H9 (cell line): Measurements from ENCODE around the gene NRXN3. TPM values are rescaled to one million over a fixed set of nuclear protein-coding genes. Genes with fewer than 3 reads are reported as not detected.

Experiments
- DNase-seq: peaks from one replicate; pipeline ENCODE4 v3.0.0-alpha.2; 2017
- H2AFZ ChIP-seq: one replicate; pipeline ENCODE4 v1.6.1; 2013; ENCODE audit warnings: mild to moderate bottlenecking, low read length, control low read depth, moderate library complexity
- H2AK5ac ChIP-seq: 2 replicates; pipeline ENCODE4 v1.6.1; 2013; ENCODE audit warnings: low read length, control low read depth, mixed read lengths; ENCODE audit not compliant: insufficient read length
- H2BK120ac ChIP-seq: one replicate; pipeline ENCODE4 v1.6.1; 2013; ENCODE audit warnings: low read depth, mild to moderate bottlenecking, low read length, control low read depth, inconsistent platforms; ENCODE audit not compliant: poor library complexity, severe bottlenecking
- H2BK12ac ChIP-seq: 2 replicates; pipeline ENCODE4 v1.6.1; 2013; ENCODE audit warnings: low read length, control low read depth, mixed read lengths, low read depth; ENCODE audit not compliant: insufficient read length
- H2BK15ac ChIP-seq: 2 replicates; pipeline ENCODE4 v1.6.1; 2013; ENCODE audit warnings: low read depth, low read length, control low read depth
- H2BK20ac ChIP-seq: one replicate; pipeline ENCODE4 v1.6.1; 2013; ENCODE audit warnings: low read depth, mild to moderate bottlenecking, low read length, control low read depth, inconsistent platforms; ENCODE audit not compliant: poor library complexity, severe bottlenecking
- H2BK5ac ChIP-seq: 2 replicates; pipeline ENCODE4 v1.6.1; 2013; ENCODE audit warnings: low read length, control low read depth, mixed read lengths; ENCODE audit not compliant: insufficient read length
- H3K14ac ChIP-seq: 2 replicates; pipeline ENCODE4 v1.6.1; 2013; ENCODE audit warnings: low read length, control low read depth; ENCODE audit not compliant: insufficient read depth
- H3K18ac ChIP-seq: 2 replicates; pipeline ENCODE4 v1.6.1; 2013; ENCODE audit warnings: low read depth, mild to moderate bottlenecking, mixed read lengths, low read length, control low read depth; ENCODE audit not compliant: insufficient read length
- H3K23ac ChIP-seq: 2 replicates; pipeline ENCODE4 v1.6.1; 2013; ENCODE audit warnings: low read length, control low read depth, mixed read lengths, low read depth; ENCODE audit not compliant: insufficient read length
- H3K23me2 ChIP-seq: 2 replicates; pipeline ENCODE4 v1.6.1; 2013; ENCODE audit warnings: low read depth, mild to moderate bottlenecking, mixed read lengths, low read length, control low read depth; ENCODE audit not compliant: insufficient read length, poor library complexity, severe bottlenecking
- H3K27ac ChIP-seq: 2 replicates; pipeline ENCODE4 v1.5.1; 2013; ENCODE audit warnings: low read length, control low read depth, mixed read lengths, low read depth; ENCODE audit not compliant: insufficient read length
- H3K27me3 ChIP-seq: 2 replicates; pipeline ENCODE4 v1.6.1; 2013; ENCODE audit warnings: low read length, control low read depth, inconsistent platforms; ENCODE audit not compliant: insufficient read depth
- H3K4ac ChIP-seq: 2 replicates; pipeline ENCODE4 v1.6.1; 2013; ENCODE audit warnings: low read depth, mild to moderate bottlenecking, control low read depth, inconsistent platforms, low read length, moderate library complexity
- H3K4me1 ChIP-seq: 2 replicates; pipeline ENCODE4 v1.6.1; 2013; ENCODE audit warnings: low read length, control low read depth, inconsistent platforms; ENCODE audit not compliant: insufficient read depth
- H3K4me2 ChIP-seq: 2 replicates; pipeline ENCODE4 v1.6.1; 2013; ENCODE audit warnings: low read length, control low read depth, mixed read lengths; ENCODE audit not compliant: insufficient read length, insufficient read depth
- H3K56ac ChIP-seq: 2 replicates; pipeline ENCODE4 v1.6.1; 2013; ENCODE audit warnings: low read depth, mild to moderate bottlenecking, mixed read lengths, low read length, control low read depth; ENCODE audit not compliant: insufficient read length
- H3K79me1 ChIP-seq: 2 replicates; pipeline ENCODE4 v1.6.1; 2013; ENCODE audit warnings: low read depth, mild to moderate bottlenecking, moderate library complexity, low read length, control low read depth, inconsistent platforms; ENCODE audit not compliant: insufficient read depth, poor library complexity, severe bottlenecking
- H3K79me2 ChIP-seq: 2 replicates; pipeline ENCODE4 v1.6.1; 2013; ENCODE audit warnings: low read length, control low read depth, inconsistent platforms; ENCODE audit not compliant: insufficient read depth
- H3K9ac ChIP-seq: 2 replicates; pipeline ENCODE4 v1.6.1; 2013; ENCODE audit warnings: low read length, control low read depth, mixed read lengths; ENCODE audit not compliant: insufficient read length; ENCODE audit errors: extremely low read depth
- H3K9me3 ChIP-seq: one replicate; pipeline ENCODE4 v1.6.1; 2013; ENCODE audit warnings: low read depth, low read length, inconsistent platforms; ENCODE audit not compliant: control insufficient read depth
- H3T11ph ChIP-seq: one replicate; pipeline ENCODE4 v1.6.1; 2013; ENCODE audit warnings: mild to moderate bottlenecking, low read length, control low read depth, inconsistent platforms
- H4K20me1 ChIP-seq: one replicate; pipeline ENCODE4 v1.6.1; 2013; ENCODE audit not compliant: control insufficient read depth, insufficient read length, insufficient read depth
- H4K5ac ChIP-seq: 2 replicates; pipeline ENCODE4 v1.6.1; 2013; ENCODE audit warnings: low read depth, mild to moderate bottlenecking, mixed read lengths, low read length, control low read depth; ENCODE audit not compliant: insufficient read length
- H4K8ac ChIP-seq: replicated peaks from 2 replicates; pipeline ENCODE4 v1.6.1; 2013; ENCODE audit warnings: low read length, control low read depth, mixed read lengths, low read depth; ENCODE audit not compliant: insufficient read length
- H4K91ac ChIP-seq: 2 replicates; pipeline ENCODE4 v1.6.1; 2013; ENCODE audit warnings: low read depth, mild to moderate bottlenecking, moderate library complexity, mixed read lengths, low read length, control low read depth; ENCODE audit not compliant: insufficient read length
- H3K27ac Mint-ChIP-seq, 3 experiments: 2 replicates in 2 of 3; 3 replicates in 1 of 3; pipeline ENCODE4 v1.8.0; 2020 to 2021; ENCODE audit warnings: mixed read lengths in 3 of 3, mild to moderate bottlenecking in 1 of 3, moderate library complexity in 1 of 3
- H3K27me3 Mint-ChIP-seq: 2 replicates; pipeline ENCODE4 v1.8.0; 2021; ENCODE audit warnings: low read depth, mild to moderate bottlenecking, moderate library complexity, mixed read lengths
- H3K36me3 Mint-ChIP-seq, 3 experiments: 2 replicates in 2 of 3; 3 replicates in 1 of 3; pipeline ENCODE4 v1.8.0; 2020 to 2021; ENCODE audit warnings: low read depth in 3 of 3, mixed read lengths in 3 of 3; ENCODE audit not compliant: insufficient read depth in 1 of 3
- H3K4me1 Mint-ChIP-seq, 2 experiments: 2 replicates each; pipeline ENCODE4 v1.8.0; 2020; ENCODE audit warnings: mixed read lengths in 2 of 2
- H3K4me3 Mint-ChIP-seq, 2 experiments: 2 replicates in 1 of 2; 3 replicates in 1 of 2; pipeline ENCODE4 v1.8.0; 2020 to 2021; ENCODE audit warnings: mild to moderate bottlenecking in 2 of 2, mixed read lengths in 2 of 2, moderate library complexity in 1 of 2
- H3K9me3 Mint-ChIP-seq, 2 experiments: 2 replicates in 1 of 2; 3 replicates in 1 of 2; pipeline ENCODE4 v1.8.0; 2020; ENCODE audit warnings: mild to moderate bottlenecking in 2 of 2, mixed read lengths in 2 of 2, moderate library complexity in 1 of 2
- CTCF ChIP-seq: fragments of 200-600 bp; sonication (generic); conservative IDR thresholded peaks from 3 replicates; pipeline ENCODE4 v1.8.0; 2021; ENCODE audit warnings: antibody characterized with exemption, mild to moderate bottlenecking
- WGBS: extraction: QIAGEN DNeasy Blood & Tissue Kit; methylation state at CpG from one replicate; pipeline ENCODE4 v1.1.7; 2013; ENCODE audit warnings: missing lambda C conversion rate, low lambda C conversion rate, mixed read lengths; ENCODE audit not compliant: insufficient read length; ENCODE audit errors: extremely low coverage; 5-methylcytosine and 5-hydroxymethylcytosine counted together
- total RNA-seq: library from RNA; stranded (reverse); gene quantifications from 2 replicates; pipeline ENCODE4 v1.2.1, GENCODE V29; 2021

The NRXN3 gene
- total RNA-seq, 1 experiment from 2014 or later = 1.8 TPM

- H3K23me2 ChIP-seq = no peaks in the 10 kb centered on the region
- Mint-ChIP-seq H3K4me1 (peaks cover 3 to 8% of the 10 kb centered on the region in 2 experiments; a peak in 3 of 4 replicates), H3K4me3 (no peak overlapping the region), H3K9me3 (no peaks in the 10 kb centered on the region), H3K27ac (no peak overlapping the region), H3K27me3 (peaks cover 16% of the 10 kb centered on the region), H3K36me3 (no peaks in the 10 kb centered on the region)
- no peak overlapping the region for H3K27ac ChIP-seq
- H2AK5ac ChIP-seq = no peak overlapping the region
- TF ChIP-seq CTCF = no peak
- H4K91ac ChIP-seq = no peak overlapping the region
- H2AFZ ChIP-seq = no peak overlapping the region
- no peak overlapping the region for H2BK120ac ChIP-seq
- no peak overlapping the region for H3K4ac ChIP-seq
- H3K18ac ChIP-seq = no peak overlapping the region
- no CpG with 5 or more reads among the region's 9 CpGs for WGBS
- H3K79me2 ChIP-seq = no peaks in the 10 kb centered on the region; the same call in 1 of the 2 replicates
- H2BK20ac ChIP-seq = no peak overlapping the region
- no peak overlapping the region for H2BK12ac ChIP-seq
- no peaks in the 10 kb centered on the region for H3K27me3 ChIP-seq
- H3K14ac ChIP-seq = no peak overlapping the region
- H4K8ac ChIP-seq = no peak overlapping the region
- no peaks in the 10 kb centered on the region for H3K4me1 ChIP-seq
- DNase-seq = no peak
- H4K5ac ChIP-seq = no peak overlapping the region
- no peaks in the 10 kb centered on the region for H3K79me1 ChIP-seq
- H3K9me3 ChIP-seq = no peaks in the 10 kb centered on the region
- no peak overlapping the region for H3K9ac ChIP-seq
- H3K56ac ChIP-seq = no peak overlapping the region
- no peak overlapping the region for H2BK5ac ChIP-seq
- no peaks in the 10 kb centered on the region for H4K20me1 ChIP-seq
- no peak overlapping the region for H2BK15ac ChIP-seq
- no peak overlapping the region for H3K23ac ChIP-seq
- no peak overlapping the region for H3T11ph ChIP-seq
- no peak overlapping the region for H3K4me2 ChIP-seq
These were observed 802.3 kb downstream of the NRXN3 start for GRCh38 chr14:78972440-78972839.
